HG02588 (cell line): ENCODE data around the gene RANBP17.

Experiments
- ATAC-seq: cut with Tn5 transposase; IDR thresholded peaks from one replicate; pipeline ENCODE4 v1.9.1; 2021; ENCODE audit warnings: mild to moderate bottlenecking, moderate library complexity; ENCODE audit not compliant: unreplicated experiment

Gene RANBP17

GRCh38 chr5:171344936-171345608, 483.3 kb downstream of the RANBP17 start:
- no peak for ATAC-seq
